DND-41 (cell line): ENCODE measurements around the gene SCAANT1.

ENCODE experiments used
- ATAC-seq: fragments of 200-7000 bp; cut with Tn5 transposase; 3 replicates; pipeline ENCODE4 v1.9.1; 2021; ENCODE audit warnings: low read depth; ENCODE audit not compliant: insufficient read depth
- DNase-seq: peaks from one replicate; pipeline ENCODE4 v3.0.0-alpha.2; 2020
- H2AFZ ChIP-seq: 2 replicates; pipeline ENCODE4 v1.6.0; 2012; ENCODE audit warnings: low read depth, low read length
- H3K27ac ChIP-seq: 2 replicates; pipeline ENCODE4 v1.5.1; 2012; ENCODE audit warnings: low read length, inconsistent platforms
- H3K27me3 ChIP-seq: fragments of 200-600 bp; sonication (generic); 2 replicates; pipeline ENCODE4 v1.6.0; 2012; ENCODE audit warnings: low read length, mild to moderate bottlenecking, inconsistent platforms; ENCODE audit not compliant: insufficient read depth, poor library complexity
- H3K36me3 ChIP-seq: 2 replicates; pipeline ENCODE4 v1.5.1; 2012; ENCODE audit warnings: low read length, inconsistent platforms; ENCODE audit not compliant: insufficient read depth
- H3K4me1 ChIP-seq: 2 replicates; pipeline ENCODE4 v1.5.1; 2012; ENCODE audit warnings: mild to moderate bottlenecking, low read length; ENCODE audit not compliant: insufficient read depth
- H3K4me2 ChIP-seq: 2 replicates; pipeline ENCODE4 v1.6.0; 2012; ENCODE audit warnings: mild to moderate bottlenecking, moderate library complexity, low read length, inconsistent platforms; ENCODE audit not compliant: insufficient read depth
- H3K4me3 ChIP-seq, 2 experiments: fragments of 200-600 bp in 1 of 2; shearing (Covaris generic) in 1 of 2; 2 replicates each; pipeline ENCODE4 v1.5.1; 2012 to 2016; ENCODE audit warnings: inconsistent platforms in 2 of 2, low read length in 2 of 2, mild to moderate bottlenecking in 2 of 2, low read depth in 1 of 2, moderate library complexity in 1 of 2
- H3K79me2 ChIP-seq: 2 replicates; pipeline ENCODE4 v1.6.0; 2012; ENCODE audit warnings: low read length, inconsistent platforms; ENCODE audit not compliant: insufficient read depth
- H3K9ac ChIP-seq: 2 replicates; pipeline ENCODE4 v1.6.0; 2012; ENCODE audit warnings: low read depth, mild to moderate bottlenecking, inconsistent platforms, low read length, moderate library complexity
- H3K9me3 ChIP-seq: 2 replicates; pipeline ENCODE4 v1.5.1; 2012; ENCODE audit warnings: low read length, moderate library complexity, mild to moderate bottlenecking, inconsistent platforms; ENCODE audit not compliant: insufficient read depth, severe bottlenecking
- H4K20me1 ChIP-seq: 2 replicates; pipeline ENCODE4 v1.6.0; 2012; ENCODE audit warnings: low read length; ENCODE audit not compliant: insufficient read depth
- EZH2 ChIP-seq: IDR thresholded peaks from 3 replicates; pipeline ENCODE4 v1.6.1; 2012; ENCODE audit warnings: borderline replicate concordance, low read depth, mild to moderate bottlenecking, moderate library complexity, low read length, inconsistent platforms; ENCODE audit not compliant: severe bottlenecking
- TF ChIP-seq, protein P1 (sequence below): IDR thresholded peaks from 2 replicates; pipeline ENCODE4 v1.5.1; 2012; ENCODE audit warnings: borderline replicate concordance, low read length, moderate library complexity, mild to moderate bottlenecking; ENCODE audit not compliant: poor library complexity, severe bottlenecking; ENCODE audit errors: extremely low read depth

Gene SCAANT1

DNA sequence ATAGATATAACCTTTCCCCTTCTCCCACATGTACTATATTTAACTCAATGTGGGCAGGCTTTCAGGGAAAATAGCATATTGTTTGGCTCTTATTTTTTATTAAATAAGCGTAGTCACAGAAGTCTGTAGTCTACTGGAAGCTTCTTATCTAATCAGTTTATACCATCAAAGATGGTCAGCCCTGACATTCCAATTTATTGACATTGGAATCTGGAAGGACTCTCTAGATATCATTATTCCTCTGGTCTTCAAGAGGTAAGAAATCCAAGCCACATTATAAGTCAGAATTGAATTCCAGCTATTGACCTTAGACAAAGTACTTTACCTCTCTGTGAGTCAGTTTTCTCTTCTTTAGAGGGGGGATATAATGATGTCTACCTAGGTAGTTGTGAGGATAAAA, 38.5 kb upstream of the SCAANT1 start:
- Histone ChIP-seq H3K4me2 (no peak overlapping the region), H3K4me3 (no peak overlapping the region), H3K36me3 (peaks cover 46% of the 10 kb centered on the region), H3K4me1 (no peaks in the 10 kb centered on the region), H3K27ac (no peak overlapping the region), H3K27me3 (no peaks in the 10 kb centered on the region), H4K20me1 (peaks cover 27% of the 10 kb centered on the region), H3K79me2 (peaks cover 73% of the 10 kb centered on the region), H2AFZ (no peak overlapping the region), H3K9me3 (no peaks in the 10 kb centered on the region), H3K9ac (no peak overlapping the region)
- no peak for DNase-seq
- ATAC-seq, result no peak
- no peak for TF ChIP-seq EZH2
- TF ChIP-seq, protein P1, sequence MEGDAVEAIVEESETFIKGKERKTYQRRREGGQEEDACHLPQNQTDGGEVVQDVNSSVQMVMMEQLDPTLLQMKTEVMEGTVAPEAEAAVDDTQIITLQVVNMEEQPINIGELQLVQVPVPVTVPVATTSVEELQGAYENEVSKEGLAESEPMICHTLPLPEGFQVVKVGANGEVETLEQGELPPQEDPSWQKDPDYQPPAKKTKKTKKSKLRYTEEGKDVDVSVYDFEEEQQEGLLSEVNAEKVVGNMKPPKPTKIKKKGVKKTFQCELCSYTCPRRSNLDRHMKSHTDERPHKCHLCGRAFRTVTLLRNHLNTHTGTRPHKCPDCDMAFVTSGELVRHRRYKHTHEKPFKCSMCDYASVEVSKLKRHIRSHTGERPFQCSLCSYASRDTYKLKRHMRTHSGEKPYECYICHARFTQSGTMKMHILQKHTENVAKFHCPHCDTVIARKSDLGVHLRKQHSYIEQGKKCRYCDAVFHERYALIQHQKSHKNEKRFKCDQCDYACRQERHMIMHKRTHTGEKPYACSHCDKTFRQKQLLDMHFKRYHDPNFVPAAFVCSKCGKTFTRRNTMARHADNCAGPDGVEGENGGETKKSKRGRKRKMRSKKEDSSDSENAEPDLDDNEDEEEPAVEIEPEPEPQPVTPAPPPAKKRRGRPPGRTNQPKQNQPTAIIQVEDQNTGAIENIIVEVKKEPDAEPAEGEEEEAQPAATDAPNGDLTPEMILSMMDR, result no peak

DNA sequence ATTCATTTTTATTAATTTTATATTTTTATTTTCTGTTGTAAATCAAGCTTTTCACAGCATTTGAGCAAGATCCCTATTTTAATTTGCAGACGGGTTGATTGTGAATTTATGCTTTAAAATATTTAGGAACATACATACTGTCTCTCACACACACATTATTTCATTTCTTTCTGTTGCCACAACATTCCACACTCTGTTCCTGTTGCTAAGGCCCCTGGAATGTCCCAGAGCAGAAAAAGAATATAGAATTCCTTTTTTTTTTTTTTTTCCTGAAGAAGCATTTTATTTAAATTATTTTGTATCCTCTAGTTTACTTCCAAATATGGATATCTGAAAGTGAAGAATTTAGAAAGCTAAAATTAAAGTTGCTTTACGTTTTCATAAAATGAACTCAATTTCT, 36.8 kb upstream of the SCAANT1 start:
- H3K4me1 ChIP-seq, result no peaks in the 10 kb centered on the region
- no peak for DNase-seq
- H3K4me2 ChIP-seq, result no peak overlapping the region
- H4K20me1 ChIP-seq, result peaks cover 28% of the 10 kb centered on the region
- H3K9me3 ChIP-seq, result no peaks in the 10 kb centered on the region
- H3K36me3 ChIP-seq, result peaks cover 40% of the 10 kb centered on the region
- H3K27ac ChIP-seq, result no peak overlapping the region
- no peak for ATAC-seq
- H3K4me3 ChIP-seq, result no peak overlapping the region
- H3K27me3 ChIP-seq, result no peaks in the 10 kb centered on the region
- TF ChIP-seq, protein P1, result no peak
- no peak for TF ChIP-seq EZH2
- H3K79me2 ChIP-seq, result peaks cover 77% of the 10 kb centered on the region
- H2AFZ ChIP-seq, result no peak overlapping the region
- H3K9ac ChIP-seq, result no peak overlapping the region

DNA sequence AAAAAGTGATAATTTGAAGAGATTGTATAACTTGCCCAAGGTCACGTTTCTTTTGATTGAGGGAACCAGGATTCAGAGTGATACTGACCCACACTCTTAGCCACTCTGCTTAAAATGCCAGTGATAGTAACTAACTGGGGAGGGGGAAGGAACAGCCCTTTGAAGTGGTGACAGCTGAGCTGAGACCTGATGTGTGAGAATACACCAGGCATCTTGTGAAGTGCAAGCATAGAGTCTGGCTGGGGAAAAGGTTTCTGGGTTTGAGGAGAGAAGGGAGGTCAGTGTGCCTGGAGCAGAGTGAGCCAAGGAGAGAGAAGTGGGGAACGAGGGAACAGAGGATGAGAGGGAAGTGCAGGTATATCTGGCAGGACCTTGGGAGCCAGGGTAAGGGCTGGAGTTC, 35.4 kb upstream of the SCAANT1 start:
- peaks cover 39% of the 10 kb centered on the region for H4K20me1 ChIP-seq
- no peak overlapping the region for H3K9ac ChIP-seq
- DNase-seq, result no peak
- H3K27ac ChIP-seq, result peak overlapping the region; percentile 34; the same call in 1 of the 2 replicates
- H3K27me3 ChIP-seq, result no peaks in the 10 kb centered on the region
- no peaks in the 10 kb centered on the region for H3K4me1 ChIP-seq
- H3K36me3 ChIP-seq, result peaks cover 31% of the 10 kb centered on the region
- TF ChIP-seq, protein P1, result no peak
- TF ChIP-seq EZH2, result no peak
- H3K9me3 ChIP-seq, result no peaks in the 10 kb centered on the region
- H2AFZ ChIP-seq, result no peak overlapping the region
- ATAC-seq, result peak; percentile 75
- no peak overlapping the region for H3K4me3 ChIP-seq
- peaks cover 80% of the 10 kb centered on the region for H3K79me2 ChIP-seq
- H3K4me2 ChIP-seq, result no peak overlapping the region

DNA sequence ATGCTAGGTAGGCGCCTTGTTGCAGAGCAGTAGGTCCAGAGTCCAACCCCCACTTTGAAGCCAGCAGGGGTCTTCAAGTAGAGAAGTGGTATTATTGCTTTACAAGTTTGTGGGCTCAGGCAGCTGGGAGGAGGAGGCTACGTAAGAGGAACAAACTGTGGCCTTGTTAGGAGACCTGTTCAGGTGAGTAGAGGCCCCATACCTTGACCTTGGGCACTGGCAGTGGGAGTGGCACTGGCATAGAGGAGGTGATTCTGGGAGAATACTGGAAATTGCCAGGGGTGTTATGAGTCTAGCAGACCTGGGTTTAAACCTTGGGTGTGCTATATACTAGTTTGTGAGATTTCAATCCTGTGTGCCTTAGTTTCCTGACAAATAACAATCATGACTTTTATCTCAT, 34.6 kb upstream of the SCAANT1 start:
- peaks cover 47% of the 10 kb centered on the region for H4K20me1 ChIP-seq
- peaks cover 84% of the 10 kb centered on the region for H3K79me2 ChIP-seq
- no peak overlapping the region for H3K4me3 ChIP-seq
- no peak for ATAC-seq
- H3K4me1 ChIP-seq, result no peaks in the 10 kb centered on the region
- no peak for TF ChIP-seq EZH2
- TF ChIP-seq, protein P1, result no peak
- no peak for DNase-seq
- no peak overlapping the region for H3K27ac ChIP-seq
- H3K36me3 ChIP-seq, result peaks cover 24% of the 10 kb centered on the region
- no peaks in the 10 kb centered on the region for H3K9me3 ChIP-seq
- H2AFZ ChIP-seq, result no peak overlapping the region
- H3K27me3 ChIP-seq, result no peaks in the 10 kb centered on the region
- H3K4me2 ChIP-seq, result no peak overlapping the region
- no peak overlapping the region for H3K9ac ChIP-seq
